Measurements from ENCODE around the gene GRK2. TPM values are rescaled to one million over a fixed set of nuclear protein-coding genes. Genes with fewer than 3 reads are reported as not detected.
"Not testable (repeated sequence)": the region's sequence is repeated elsewhere in the genome, so short reads cannot be mapped to it uniquely, and the experiment has no call there.

GRK2 gene
- polyA plus RNA-seq, 4 donors = 51.5 to 68.7 (median 53.0) TPM

- DNase-seq (ENCODE audit: low read depth in 4 of 4, low spot score in 2 of 4) = no peak
Measured at GRCh38 chr11:67310246-67311050, 44.2 kb downstream of the GRK2 start.

GRCh38 chr11:67311051-67311555 lies 44.8 kb downstream of the GRK2 start:
- DNase-seq (ENCODE audit: low read depth in 4 of 4, low spot score in 2 of 4) = no peak

- no peak for DNase-seq (ENCODE audit: low read depth in 4 of 4, low spot score in 2 of 4)
Measured at GRCh38 chr11:67311556-67312082, 45.3 kb downstream of the GRK2 start.

GRCh38 chr11:67312187-67313021 lies 46.1 kb downstream of the GRK2 start:
- DNase-seq (ENCODE audit: low read depth in 4 of 4, low spot score in 2 of 4) = no peak

GRCh38 chr11:67313125-67313890 lies 47.0 kb downstream of the GRK2 start:
- no peak for DNase-seq (ENCODE audit: low read depth in 4 of 4, low spot score in 2 of 4)

- DNase-seq (ENCODE audit: low read depth in 4 of 4, low spot score in 2 of 4) = no peak
Measured at GRCh38 chr11:67314218-67314617, 47.9 kb downstream of the GRK2 start.

- no peak for DNase-seq (ENCODE audit: low read depth in 4 of 4, low spot score in 2 of 4)
Measured at GRCh38 chr11:67315325-67315909, 49.1 kb downstream of the GRK2 start.

GRCh38 chr11:67316882-67317204 lies 50.6 kb downstream of the GRK2 start:
- no peak for DNase-seq (ENCODE audit: low read depth in 4 of 4, low spot score in 2 of 4)

- DNase-seq (ENCODE audit: low read depth in 4 of 4, low spot score in 2 of 4) = peak; percentile 96 to 98 (median 98)
Measured at GRCh38 chr11:67317205-67317887, 51.1 kb downstream of the GRK2 start.

- no peak for DNase-seq (ENCODE audit: low read depth in 4 of 4, low spot score in 2 of 4)
Measured at GRCh38 chr11:67317888-67318555, 51.7 kb downstream of the GRK2 start.

GRCh38 chr11:67318876-67319275 lies 52.6 kb downstream of the GRK2 start:
- not testable (repeated sequence) for DNase-seq (ENCODE audit: low read depth in 4 of 4, low spot score in 2 of 4)

- no peak for DNase-seq (ENCODE audit: low read depth in 4 of 4, low spot score in 2 of 4)
Measured at GRCh38 chr11:67320011-67320410, 53.7 kb downstream of the GRK2 start.

- DNase-seq (ENCODE audit: low read depth in 4 of 4, low spot score in 2 of 4) = no peak
Measured at GRCh38 chr11:67320691-67321090, 54.4 kb downstream of the GRK2 start.

GRCh38 chr11:67321313-67321871 lies 55.1 kb downstream of the GRK2 start:
- DNase-seq (ENCODE audit: low read depth in 4 of 4, low spot score in 2 of 4) = no peak

GRCh38 chr11:67322049-67322448 lies 55.8 kb downstream of the GRK2 start:
- no peak for DNase-seq (ENCODE audit: low read depth in 4 of 4, low spot score in 2 of 4)

- DNase-seq (ENCODE audit: low read depth in 4 of 4, low spot score in 2 of 4) = no peak
Measured at GRCh38 chr11:67323526-67323925, 57.3 kb downstream of the GRK2 start.

GRCh38 chr11:67332081-67332691 lies 65.9 kb downstream of the GRK2 start:
- no peak for DNase-seq (ENCODE audit: low read depth in 4 of 4, low spot score in 2 of 4)
